NCI-H1930 (cell line): ENCODE data around the gene STK26.
"Not testable (repeated sequence)": the region's sequence is repeated elsewhere in the genome, so short reads cannot be mapped to it uniquely, and the experiment has no call there.

Source experiments
- DNase-seq, 2 experiments: peaks; one replicate each; lab custom pipeline; 2025; lab: John Stamatoyannopoulos, UW

Gene STK26

DNA sequence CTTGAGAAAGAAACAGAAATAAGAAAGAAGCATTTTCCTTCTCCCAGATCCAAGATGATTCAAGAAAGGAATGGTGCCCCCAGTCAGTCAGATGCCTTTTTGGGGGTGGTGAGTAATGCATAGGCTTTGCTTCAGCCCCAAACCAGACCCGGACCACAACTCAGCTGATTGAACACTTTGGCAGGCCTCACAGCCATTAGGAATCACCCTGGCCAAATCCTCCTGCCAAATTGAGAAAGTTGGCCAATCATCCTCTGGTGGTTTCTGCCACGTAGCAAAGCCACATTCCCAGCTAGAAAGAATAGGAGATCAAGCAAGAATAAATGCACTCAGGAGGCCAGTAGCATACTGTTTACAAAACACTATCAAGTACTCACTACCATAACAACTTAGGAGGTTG, 71.1 kb downstream of the STK26 start:
- DNase-seq: no peak

DNA sequence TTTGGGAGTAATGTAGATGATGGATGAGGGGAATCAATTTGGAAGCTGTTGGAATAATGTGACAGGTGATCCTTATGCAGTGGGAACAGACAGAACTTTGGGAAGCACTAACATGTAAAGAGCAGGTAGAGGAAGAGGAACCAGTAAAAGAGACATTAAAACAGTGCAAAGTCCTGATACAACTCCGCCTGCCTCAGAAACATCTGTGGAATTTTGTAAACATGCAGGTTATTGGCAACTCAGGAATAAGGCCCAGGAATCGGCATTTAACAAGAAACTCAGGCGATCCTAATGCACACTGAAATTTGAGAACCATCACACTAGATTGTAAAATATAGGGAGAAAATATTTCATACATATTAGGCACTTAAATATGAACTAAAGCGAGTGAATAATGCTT, 75.6 kb downstream of the STK26 start:
- DNase-seq: not testable (repeated sequence)

DNA sequence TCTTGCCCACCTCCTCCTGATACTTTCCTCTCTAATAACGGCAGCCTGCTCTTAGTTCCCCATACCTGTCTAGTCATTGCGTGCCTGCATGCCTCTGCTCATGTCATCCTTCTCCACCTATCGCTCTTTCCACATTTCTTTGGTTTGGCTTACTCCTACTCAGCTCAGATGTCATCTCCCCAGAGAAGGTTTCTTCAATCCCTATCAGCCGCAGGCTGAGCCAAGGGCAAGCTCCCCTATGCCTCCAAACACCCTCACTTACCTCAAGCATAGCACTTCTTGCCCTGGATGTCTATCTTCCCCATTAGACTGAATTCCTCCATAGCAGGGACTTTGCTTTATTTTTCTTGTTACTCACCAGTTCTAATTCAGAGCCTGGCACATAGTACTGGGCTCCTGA, 78.1 kb downstream of the STK26 start:
- no peak for DNase-seq

GRCh38 chrX:132101799-132102198, 78.7 kb downstream of the STK26 start:
- DNase-seq: no peak

- DNase-seq: no peak
Measured at GRCh38 chrX:132107291-132107690, 84.2 kb downstream of the STK26 start.

- DNase-seq: no peak
Measured at GRCh38 chrX:132114607-132115006, 91.5 kb downstream of the STK26 start.

DNA sequence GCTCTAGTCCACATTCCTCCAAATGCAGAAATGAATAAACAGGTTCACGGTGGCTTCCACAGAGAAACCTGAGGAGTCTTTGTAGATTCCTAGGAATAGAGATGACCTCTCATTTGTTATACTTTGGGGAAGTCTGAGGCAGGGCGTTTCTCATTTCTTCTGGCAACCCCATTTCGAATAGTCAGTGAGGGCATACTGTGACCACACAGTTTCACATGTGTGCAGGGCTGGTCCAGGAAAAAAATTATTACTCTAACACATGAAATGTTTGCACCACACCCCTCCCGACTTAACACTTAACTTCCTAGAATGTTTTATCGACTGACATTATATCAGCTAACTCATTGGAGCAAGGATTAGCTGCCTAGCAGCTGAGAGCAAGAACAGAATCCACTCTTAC, 92.7 kb downstream of the STK26 start:
- DNase-seq: no peak

DNA sequence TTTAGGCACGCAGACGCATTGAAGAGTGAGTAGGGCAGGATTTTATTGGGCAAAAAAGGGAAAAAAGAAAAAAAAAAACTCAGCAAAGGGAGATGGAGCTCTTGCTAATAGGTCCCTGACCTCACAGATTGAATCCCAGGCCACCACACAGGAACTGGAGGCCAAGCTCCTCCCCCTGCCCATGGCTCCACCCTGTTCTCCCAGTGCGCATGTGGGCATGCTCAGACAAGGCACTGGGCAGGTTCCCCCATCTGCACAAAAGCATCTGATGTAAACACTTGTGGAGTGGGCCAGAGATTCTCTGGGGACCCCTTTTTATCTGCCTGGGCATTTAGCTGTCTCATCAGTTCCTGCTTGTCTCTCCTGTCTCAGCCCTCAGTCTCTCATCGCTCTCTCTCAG, 95.3 kb downstream of the STK26 start:
- no peak for DNase-seq

GRCh38 chrX:132119283-132119682, 96.2 kb downstream of the STK26 start:
- DNase-seq: no peak

GRCh38 chrX:132119821-132120515, 96.9 kb downstream of the STK26 start:
- DNase-seq: no peak

DNA sequence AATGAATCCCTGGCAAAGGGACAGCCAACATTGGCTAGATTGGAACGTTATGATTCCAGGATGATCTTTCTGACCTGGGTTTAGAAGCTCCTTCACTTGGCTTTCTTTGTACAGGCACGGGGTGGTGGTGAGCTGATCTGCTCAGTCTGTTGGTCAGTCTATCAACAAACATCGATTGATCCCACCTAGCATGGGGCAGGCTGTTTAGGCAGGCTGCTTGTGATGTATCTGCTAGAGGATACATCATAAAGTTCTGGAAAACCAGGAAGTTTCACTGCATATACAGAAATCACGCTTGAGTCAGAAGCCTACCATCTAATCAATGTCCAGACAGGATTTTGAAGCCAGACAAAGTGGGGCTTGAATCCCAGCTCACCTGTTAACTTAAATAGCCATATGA, 97.8 kb downstream of the STK26 start:
- no peak for DNase-seq
